ENCODE measurements around the gene MYO1G.
A peak's percentile ranks its signal among the peaks of the same experiment; 100 is the strongest.

MYO1G gene

GRCh38 chr7:44987457-44987856 lies 8.6 kb upstream of the MYO1G start:
- H3K27ac ChIP-seq (ENCODE audit: low read depth, low read length) = no peak overlapping the region
- H3K4me1 ChIP-seq (ENCODE audit: control insufficient read depth, insufficient read depth, low read length, unreplicated experiment) = peaks cover 48% of the 10 kb centered on the region
- H3K36me3 ChIP-seq (ENCODE audit: insufficient read depth, low read length) = peaks cover 25% of the 10 kb centered on the region
- peaks cover 36% of the 10 kb centered on the region for H3K79me2 ChIP-seq (ENCODE audit: control insufficient read depth, insufficient read depth, low read length, unreplicated experiment)
- no peak overlapping the region for H2AFZ ChIP-seq (ENCODE audit: low read length, unreplicated experiment)
- peak overlapping the region; percentile 84 for H3K4me3 ChIP-seq (ENCODE audit: low read depth, low read length)
- no peaks in the 10 kb centered on the region for H3K27me3 ChIP-seq (ENCODE audit: insufficient read depth, low read length)

- peak overlapping the region; percentile 87 for H3K27ac ChIP-seq (ENCODE audit: low read depth, low read length)
These were observed 7.6 kb upstream of the MYO1G start for GRCh38 chr7:44986218-44987053.

GRCh38 chr7:44985900-44986217 lies 7.0 kb upstream of the MYO1G start:
- peaks cover 36% of the 10 kb centered on the region for H3K79me2 ChIP-seq (ENCODE audit: control insufficient read depth, insufficient read depth, low read length, unreplicated experiment)
- no peak overlapping the region for H2AFZ ChIP-seq (ENCODE audit: low read length, unreplicated experiment)
- H3K27me3 ChIP-seq (ENCODE audit: insufficient read depth, low read length) = no peaks in the 10 kb centered on the region
- peak overlapping the region; percentile 87 for H3K27ac ChIP-seq (ENCODE audit: low read depth, low read length)
- H3K36me3 ChIP-seq (ENCODE audit: insufficient read depth, low read length) = peaks cover 26% of the 10 kb centered on the region
- H3K4me3 ChIP-seq (ENCODE audit: low read depth, low read length) = peak overlapping the region; percentile 84
- H3K4me1 ChIP-seq (ENCODE audit: control insufficient read depth, insufficient read depth, low read length, unreplicated experiment) = peaks cover 52% of the 10 kb centered on the region

More at GRCh38 chr7:44986218-44987053, 7.6 kb upstream of the MYO1G start:
- peak overlapping the region; percentile 78 for H2AFZ ChIP-seq (ENCODE audit: low read length, unreplicated experiment)
- peaks cover 26% of the 10 kb centered on the region for H3K36me3 ChIP-seq (ENCODE audit: insufficient read depth, low read length)
- peaks cover 48% of the 10 kb centered on the region for H3K4me1 ChIP-seq (ENCODE audit: control insufficient read depth, insufficient read depth, low read length, unreplicated experiment)
- H3K79me2 ChIP-seq (ENCODE audit: control insufficient read depth, insufficient read depth, low read length, unreplicated experiment) = peaks cover 36% of the 10 kb centered on the region
- no peaks in the 10 kb centered on the region for H3K27me3 ChIP-seq (ENCODE audit: insufficient read depth, low read length)
- peak overlapping the region; percentile 84 for H3K4me3 ChIP-seq (ENCODE audit: low read depth, low read length)

GRCh38 chr7:44985033-44985695 lies 6.3 kb upstream of the MYO1G start:
- H3K27me3 ChIP-seq (ENCODE audit: insufficient read depth, low read length) = no peaks in the 10 kb centered on the region
- peaks cover 26% of the 10 kb centered on the region for H3K36me3 ChIP-seq (ENCODE audit: insufficient read depth, low read length)
- peaks cover 53% of the 10 kb centered on the region for H3K4me1 ChIP-seq (ENCODE audit: control insufficient read depth, insufficient read depth, low read length, unreplicated experiment)
- H3K79me2 ChIP-seq (ENCODE audit: control insufficient read depth, insufficient read depth, low read length, unreplicated experiment) = peaks cover 36% of the 10 kb centered on the region
- peak overlapping the region; percentile 87 for H3K27ac ChIP-seq (ENCODE audit: low read depth, low read length)
- peak overlapping the region; percentile 84 for H3K4me3 ChIP-seq (ENCODE audit: low read depth, low read length)
- H2AFZ ChIP-seq (ENCODE audit: low read length, unreplicated experiment) = no peak overlapping the region

GRCh38 chr7:44984478-44984758 lies 5.6 kb upstream of the MYO1G start:
- no peak overlapping the region for H2AFZ ChIP-seq (ENCODE audit: low read length, unreplicated experiment)
- H3K27me3 ChIP-seq (ENCODE audit: insufficient read depth, low read length) = no peaks in the 10 kb centered on the region
- H3K79me2 ChIP-seq (ENCODE audit: control insufficient read depth, insufficient read depth, low read length, unreplicated experiment) = peaks cover 36% of the 10 kb centered on the region
- H3K36me3 ChIP-seq (ENCODE audit: insufficient read depth, low read length) = peaks cover 26% of the 10 kb centered on the region
- peak overlapping the region; percentile 84 for H3K4me3 ChIP-seq (ENCODE audit: low read depth, low read length)
- H3K4me1 ChIP-seq (ENCODE audit: control insufficient read depth, insufficient read depth, low read length, unreplicated experiment) = peaks cover 56% of the 10 kb centered on the region
- no peak overlapping the region for H3K27ac ChIP-seq (ENCODE audit: low read depth, low read length)

- Histone ChIP-seq H3K27me3 (ENCODE audit: insufficient read depth, low read length) (no peaks in the 10 kb centered on the region), H3K4me1 (ENCODE audit: control insufficient read depth, insufficient read depth, low read length, unreplicated experiment) (peaks cover 55% of the 10 kb centered on the region), H3K4me3 (ENCODE audit: low read depth, low read length) (peak overlapping the region; percentile 84), H3K27ac (ENCODE audit: low read depth, low read length) (peak overlapping the region; percentile 14; the same call in 1 of the 2 replicates), H3K36me3 (ENCODE audit: insufficient read depth, low read length) (peaks cover 26% of the 10 kb centered on the region), H2AFZ (ENCODE audit: low read length, unreplicated experiment) (no peak overlapping the region), H3K79me2 (ENCODE audit: control insufficient read depth, insufficient read depth, low read length, unreplicated experiment) (peaks cover 36% of the 10 kb centered on the region)
These were observed 5.1 kb upstream of the MYO1G start for GRCh38 chr7:44983742-44984477.

GRCh38 chr7:44982970-44983369 lies 4.2 kb upstream of the MYO1G start:
- Histone ChIP-seq H3K4me1 (ENCODE audit: control insufficient read depth, insufficient read depth, low read length, unreplicated experiment) (peaks cover 49% of the 10 kb centered on the region), H3K4me3 (ENCODE audit: low read depth, low read length) (no peak overlapping the region), H3K27ac (ENCODE audit: low read depth, low read length) (0 out of 2 replicates have a peak overlapping the region, but pooled peaks have one; percentile 14)

GRCh38 chr7:44982535-44982923 lies 3.7 kb upstream of the MYO1G start:
- Histone ChIP-seq H3K4me1 (ENCODE audit: control insufficient read depth, insufficient read depth, low read length, unreplicated experiment) (peaks cover 45% of the 10 kb centered on the region), H3K27ac (ENCODE audit: low read depth, low read length) (no peak overlapping the region), H3K4me3 (ENCODE audit: low read depth, low read length) (no peak overlapping the region), H2AFZ (ENCODE audit: low read length, unreplicated experiment) (no peak overlapping the region), H3K79me2 (ENCODE audit: control insufficient read depth, insufficient read depth, low read length, unreplicated experiment) (peaks cover 33% of the 10 kb centered on the region), H3K36me3 (ENCODE audit: insufficient read depth, low read length) (peaks cover 26% of the 10 kb centered on the region), H3K27me3 (ENCODE audit: insufficient read depth, low read length) (no peaks in the 10 kb centered on the region)

More at GRCh38 chr7:44982970-44983369, 4.2 kb upstream of the MYO1G start:
- H3K36me3 ChIP-seq (ENCODE audit: insufficient read depth, low read length) = peaks cover 26% of the 10 kb centered on the region
- H3K79me2 ChIP-seq (ENCODE audit: control insufficient read depth, insufficient read depth, low read length, unreplicated experiment) = peaks cover 36% of the 10 kb centered on the region
- H2AFZ ChIP-seq (ENCODE audit: low read length, unreplicated experiment) = no peak overlapping the region
- H3K27me3 ChIP-seq (ENCODE audit: insufficient read depth, low read length) = no peaks in the 10 kb centered on the region

- Histone ChIP-seq H3K27ac (ENCODE audit: low read depth, low read length) (peak overlapping the region; percentile 75), H3K36me3 (ENCODE audit: insufficient read depth, low read length) (peaks cover 26% of the 10 kb centered on the region), H3K79me2 (ENCODE audit: control insufficient read depth, insufficient read depth, low read length, unreplicated experiment) (peaks cover 30% of the 10 kb centered on the region), H3K4me3 (ENCODE audit: low read depth, low read length) (no peak overlapping the region), H3K4me1 (ENCODE audit: control insufficient read depth, insufficient read depth, low read length, unreplicated experiment) (peaks cover 43% of the 10 kb centered on the region), H3K27me3 (ENCODE audit: insufficient read depth, low read length) (no peaks in the 10 kb centered on the region), H2AFZ (ENCODE audit: low read length, unreplicated experiment) (no peak overlapping the region)
These were observed 2.4 kb upstream of the MYO1G start for GRCh38 chr7:44981035-44981706.

GRCh38 chr7:44980393-44981034 lies 1.7 kb upstream of the MYO1G start:
- H3K79me2 ChIP-seq (ENCODE audit: control insufficient read depth, insufficient read depth, low read length, unreplicated experiment) = peaks cover 23% of the 10 kb centered on the region
- H3K27me3 ChIP-seq (ENCODE audit: insufficient read depth, low read length) = no peaks in the 10 kb centered on the region
- peaks cover 43% of the 10 kb centered on the region for H3K4me1 ChIP-seq (ENCODE audit: control insufficient read depth, insufficient read depth, low read length, unreplicated experiment)
- no peak overlapping the region for H3K4me3 ChIP-seq (ENCODE audit: low read depth, low read length)
- peaks cover 26% of the 10 kb centered on the region for H3K36me3 ChIP-seq (ENCODE audit: insufficient read depth, low read length)
- peak overlapping the region; percentile 75 for H3K27ac ChIP-seq (ENCODE audit: low read depth, low read length)
- no peak overlapping the region for H2AFZ ChIP-seq (ENCODE audit: low read length, unreplicated experiment)
